OCI-LY3 (cell line): ENCODE results near the gene IER3.

Source experiments
- H2AFZ ChIP-seq: fragments of 200-600, 300-600 bp; shearing (Covaris generic); 2 replicates; pipeline ENCODE4 v1.6.0; 2014; ENCODE audit warnings: antibody characterized with exemption, low read depth, low read length
- H3K27ac ChIP-seq: fragments of 200-600, 300-600 bp; sonication (generic); 2 replicates; pipeline ENCODE4 v1.5.1; 2014; ENCODE audit warnings: mild to moderate bottlenecking, low read length, moderate library complexity, mixed read lengths
- H3K27me3 ChIP-seq: fragments of 200-600, 300-600 bp; sonication (generic); 2 replicates; pipeline ENCODE4 v1.6.1; 2014; ENCODE audit warnings: low read depth, low read length, mixed read lengths
- H3K36me3 ChIP-seq: fragments of 200-600, 300-600 bp; sonication (generic); replicated peaks from 2 replicates; pipeline ENCODE3; 2014; ENCODE audit warnings: low read depth, low read length, mixed read lengths
- H3K4me1 ChIP-seq: fragments of 300-600, 200-600 bp; sonication (generic); 2 replicates; pipeline ENCODE4 v1.6.1; 2014; ENCODE audit warnings: low read length, mixed read lengths
- H3K4me2 ChIP-seq: fragments of 200-600, 300-600 bp; sonication (generic); 2 replicates; pipeline ENCODE4 v1.6.1; 2014; ENCODE audit warnings: low read length, mixed read lengths
- H3K4me3 ChIP-seq: fragments of 300-600, 200-600 bp; sonication (generic); 2 replicates; pipeline ENCODE4 v1.5.1; 2014; ENCODE audit warnings: antibody characterized with exemption, mild to moderate bottlenecking, low read length, moderate library complexity
- H3K79me2 ChIP-seq: fragments of 300-600, 200-600 bp; shearing (Covaris generic); 2 replicates; pipeline ENCODE4 v1.6.1; 2014; ENCODE audit warnings: mild to moderate bottlenecking, low read length, mixed read lengths
- H3K9ac ChIP-seq: fragments of 300-600, 200-600 bp; shearing (Covaris generic); 2 replicates; pipeline ENCODE4 v1.6.0; 2014; ENCODE audit warnings: mild to moderate bottlenecking, low read length, moderate library complexity
- H3K9me3 ChIP-seq: fragments of 200-600, 300-600 bp; shearing (Covaris generic); 2 replicates; pipeline ENCODE4 v1.6.1; 2014; ENCODE audit warnings: low read length, mixed read lengths; ENCODE audit not compliant: insufficient read depth
- H4K20me1 ChIP-seq: fragments of 200-600, 300-600 bp; sonication (generic); 2 replicates; pipeline ENCODE4 v1.6.1; 2016; ENCODE audit warnings: low read length, mixed read lengths; ENCODE audit not compliant: insufficient read depth
- CTCF ChIP-seq: fragments of 200-600, 300-600 bp; sonication (generic); IDR thresholded peaks from 2 replicates; pipeline ENCODE4 v1.5.1; 2014; ENCODE audit warnings: antibody characterized with exemption, low read length, low read depth
- EZH2phosphoT487 ChIP-seq: fragments of 200-600 bp; shearing (Covaris generic); IDR thresholded peaks from 2 replicates; pipeline ENCODE4 v1.6.1; 2018; ENCODE audit warnings: antibody characterized with exemption, mixed run types, low read depth

The IER3 gene

GRCh38 chr6:30730601-30731435 lies 13.5 kb downstream of the IER3 start:
- no peaks in the 10 kb centered on the region for H3K9me3 ChIP-seq
- H3K36me3 ChIP-seq: peaks cover 15% of the 10 kb centered on the region
- peaks cover 3% of the 10 kb centered on the region for H4K20me1 ChIP-seq
- no peak overlapping the region for H3K4me3 ChIP-seq
- H3K27me3 ChIP-seq: no peaks in the 10 kb centered on the region
- peaks cover 18% of the 10 kb centered on the region for H3K4me1 ChIP-seq
- peaks cover 2% of the 10 kb centered on the region; the same call in 1 of the 2 replicates for H3K79me2 ChIP-seq
- no peak overlapping the region for H3K27ac ChIP-seq
- no peak for TF ChIP-seq EZH2phosphoT487
- peak; percentile 64 for TF ChIP-seq CTCF
- peak overlapping the region; percentile 23 for H3K4me2 ChIP-seq
- H3K9ac ChIP-seq: no peak overlapping the region
- no peak overlapping the region for H2AFZ ChIP-seq

- no peak overlapping the region for H2AFZ ChIP-seq
- peaks cover 25% of the 10 kb centered on the region for H3K79me2 ChIP-seq
- no peak overlapping the region for H3K4me3 ChIP-seq
- no peak overlapping the region for H3K27ac ChIP-seq
- H3K4me1 ChIP-seq: peaks cover 4% of the 10 kb centered on the region
- no peak overlapping the region for H3K9ac ChIP-seq
- no peak overlapping the region for H3K4me2 ChIP-seq
- TF ChIP-seq CTCF: no peak
- no peak for TF ChIP-seq EZH2phosphoT487
- H3K9me3 ChIP-seq: no peaks in the 10 kb centered on the region
- peaks cover 25% of the 10 kb centered on the region for H3K36me3 ChIP-seq
- H4K20me1 ChIP-seq: peaks cover 31% of the 10 kb centered on the region
- H3K27me3 ChIP-seq: no peaks in the 10 kb centered on the region
These were observed 16.3 kb downstream of the IER3 start for GRCh38 chr6:30727920-30728553.

- Histone ChIP-seq H3K27ac (no peak overlapping the region), H3K79me2 (peaks cover 38% of the 10 kb centered on the region), H3K4me3 (no peak overlapping the region), H3K4me2 (no peak overlapping the region), H4K20me1 (peaks cover 44% of the 10 kb centered on the region), H3K36me3 (peaks cover 33% of the 10 kb centered on the region), H3K4me1 (peaks cover 10% of the 10 kb centered on the region), H3K9me3 (no peaks in the 10 kb centered on the region), H2AFZ (no peak overlapping the region), H3K27me3 (no peaks in the 10 kb centered on the region), H3K9ac (no peak overlapping the region)
- TF ChIP-seq EZH2phosphoT487 (no peak), CTCF (no peak)
These were observed 17.6 kb downstream of the IER3 start for GRCh38 chr6:30726506-30727413.
